ENCODE measurements around the gene RNASE4. TPM values are rescaled to one million over a fixed set of nuclear protein-coding genes. Genes with fewer than 3 reads are reported as not detected.

RNASE4 gene
- total and polyA plus RNA-seq, 2 donors (not counting 3 experiments of a cell fraction or from before 2014, with no cell fraction given), result 6.9 to 27.4 TPM

- Histone ChIP-seq H3K9me1 (replicated peaks; ENCODE audit: control insufficient read depth, extremely low read depth, insufficient read depth, low read length) (no peaks in the 10 kb centered on the region), H3K4me2 (ENCODE audit: insufficient read depth, low read length) (no peak within 1 kb of the TSS), H3K9ac (replicated peaks; ENCODE audit: extremely low read depth, insufficient read depth, low read length) (no peak within 1 kb of the TSS), H3K4me1 (ENCODE audit: control insufficient read depth, extremely low read depth, insufficient read depth, low read length) (no peaks in the 10 kb centered on the region), H3K36me3 (ENCODE audit: control insufficient read depth in 2 of 2, extremely low read depth in 1 of 2, insufficient read depth in 2 of 2, low read length in 2 of 2) (no peaks in the 10 kb centered on the region), H4K20me1 (replicated peaks; ENCODE audit: control insufficient read depth, extremely low read depth, insufficient read depth, low read length) (no peaks in the 10 kb centered on the region), H3K79me2 (ENCODE audit: control insufficient read depth, insufficient read depth, low read length) (no peaks in the 10 kb centered on the region), H3K4me3 (replicated peaks in 1 of 3; ENCODE audit: insufficient read depth in 1 of 3, low read depth in 1 of 3, low read length in 3 of 3) (no peak within 1 kb of the TSS), H3K9me3 (replicated peaks; ENCODE audit: control insufficient read depth, insufficient read depth, low read length) (no peaks in the 10 kb centered on the region), H3K27me3 (ENCODE audit: control insufficient read depth in 2 of 2, insufficient read depth in 2 of 2, low read length in 2 of 2) (peaks cover 10% of the 10 kb centered on the region in 2 experiments), H2AFZ (ENCODE audit: low read depth, low read length) (no peak within 1 kb of the TSS), H3K27ac (ENCODE audit: insufficient read depth, low read depth, low read length) (no peak within 1 kb of the TSS)
- TF ChIP-seq MYC (IDR thresholded peaks at IDR 0.05; ENCODE audit: low read depth, low read length), result no peak
- no peak for TF ChIP-seq CTCF (IDR thresholded peaks at IDR 0.05; ENCODE audit: extremely low read depth in 1 of 2, insufficient read depth in 1 of 2, low read depth in 1 of 2, low read length in 2 of 2)
- no peak for TF ChIP-seq JUN (IDR thresholded peaks at IDR 0.05; ENCODE audit: borderline replicate concordance, insufficient read depth, insufficient read length, low read depth)
- TF ChIP-seq POLR2AphosphoS5 (IDR thresholded peaks at IDR 0.05; ENCODE audit: insufficient read depth, low read depth, low read length), result no peak
- TF ChIP-seq, protein P1, sequence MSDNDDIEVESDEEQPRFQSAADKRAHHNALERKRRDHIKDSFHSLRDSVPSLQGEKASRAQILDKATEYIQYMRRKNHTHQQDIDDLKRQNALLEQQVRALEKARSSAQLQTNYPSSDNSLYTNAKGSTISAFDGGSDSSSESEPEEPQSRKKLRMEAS (IDR thresholded peaks at IDR 0.05; ENCODE audit: insufficient read depth, insufficient read length), result no peak
- no peak for TF ChIP-seq GATA2 (IDR thresholded peaks at IDR 0.05; ENCODE audit: insufficient read depth, insufficient read length, low read depth, low read length)
- no peak for TF ChIP-seq POLR2A (IDR thresholded peaks at IDR 0.05; ENCODE audit: low read depth, low read length)
- no peak for TF ChIP-seq FOS (IDR thresholded peaks at IDR 0.05; ENCODE audit: borderline replicate concordance, insufficient read depth, low read length)
- TF ChIP-seq EZH2 (IDR thresholded peaks at IDR 0.05; ENCODE audit: borderline replicate concordance, low read depth, low read length, severe bottlenecking), result no peak
- no TSS peak for BruUV-seq (replicated peaks)
- POLR2A ChIA-PET, result no interaction called here
- CTCF ChIA-PET, result interaction anchor here (0.7 to 2.7 kb wide), 5 partner anchors 13 to 112 kb away, joined by 3 to 7 read pairs (median 3); no protein-coding TSS in a partner anchor
- intact Hi-C loops (cut with micrococcal nuclease) (no loop called here), dilution Hi-C loops (cut with MboI; ENCODE audit: extremely low pct_ligation_motif_present, low sequenced_read_pairs) (no loop called here)
- DNase-seq (ENCODE audit: low read depth, low spot score) (no peak), FAIRE-seq (no peak)
These were observed 61.4 kb downstream of the RNASE4 start, which contains the start of gene EDDM3A for GRCh38 chr14:20745571-20746358. EDDM3A (plus strand) TSS chr14:20745887; CDS start chr14:20747581, 1,694 bp downstream.
